Endothelial cell of umbilical vein (primary cell): Measurements from ENCODE around the gene HOXC12. TPM values are rescaled to one million over a fixed set of nuclear protein-coding genes. Genes with fewer than 3 reads are reported as not detected.

Experiments used
- BruUV-seq: library from RNA; stranded (reverse); fragments of 400-500 nt; replicated peaks from 2 replicates; lab custom pipeline; 2021; lab: Mats Ljungman, UMichigan
- CTCF ChIA-PET: fragments of 300-600, 350-600 bp; sonication (Branson Sonifier 250); formaldehyde crosslinking; loops from one replicate; lab custom pipeline; 2021; ENCODE audit warnings: antibody characterized with exemption, inconsistent platforms; lab: Charles Lee
- POLR2A ChIA-PET: fragments of 300-600, 350-600 bp; sonication (Branson Sonifier 250); formaldehyde crosslinking; loops from one replicate; lab custom pipeline; 2021; ENCODE audit warnings: antibody characterized with exemption, inconsistent platforms; lab: Charles Lee
- DNase-seq: peaks from one replicate; pipeline ENCODE4 v3.0.0-alpha.2; 2011; ENCODE audit warnings: low read depth, low spot score
- FAIRE-seq: peaks from 2 replicates; lab custom pipeline; 2011; peaks lifted over from hg19 to GRCh38; lab: Jason Lieb, UNC
- H2AFZ ChIP-seq: 2 replicates; pipeline ENCODE4 v1.6.0; 2012; ENCODE audit warnings: low read depth, low read length, control low read depth, inconsistent platforms
- H3K27ac ChIP-seq: 2 replicates; pipeline ENCODE4 v1.5.1; 2011; ENCODE audit warnings: low read depth, mild to moderate bottlenecking, control low read depth, low read length, moderate library complexity; ENCODE audit not compliant: insufficient read depth
- H3K27me3 ChIP-seq, 2 experiments: 2 replicates each; pipeline versions ENCODE4 v1.6.0 to v1.6.1; 2011; ENCODE audit warnings: low read length in 2 of 2, mixed read lengths in 1 of 2; ENCODE audit not compliant: control insufficient read depth in 2 of 2, insufficient read depth in 2 of 2
- H3K36me3 ChIP-seq, 2 experiments: 2 replicates in 1 of 2; 3 replicates in 1 of 2; pipeline ENCODE4 v1.5.1; 2011; ENCODE audit warnings: low read length in 2 of 2, mild to moderate bottlenecking in 1 of 2, moderate library complexity in 1 of 2; ENCODE audit not compliant: control insufficient read depth in 2 of 2, insufficient read depth in 2 of 2; ENCODE audit errors: extremely low read depth in 1 of 2
- H3K4me1 ChIP-seq: 3 replicates; pipeline ENCODE4 v1.5.1; 2011; ENCODE audit warnings: mild to moderate bottlenecking, low read length; ENCODE audit not compliant: control insufficient read depth, insufficient read depth; ENCODE audit errors: extremely low read depth
- H3K4me2 ChIP-seq: 2 replicates; pipeline ENCODE4 v1.6.1; 2011; ENCODE audit warnings: low read length, control low read depth, mixed read lengths; ENCODE audit not compliant: insufficient read depth
- H3K4me3 ChIP-seq, 3 experiments: fragments of 200-600 bp in 1 of 3; sonication (generic), shearing (Covaris generic) in 1 of 3; replicated peaks in 1 of 3; 2 replicates each; pipeline ENCODE4 v1.5.1; 2011 to 2016; ENCODE audit warnings: control low read depth in 3 of 3, low read length in 3 of 3, mild to moderate bottlenecking in 2 of 3, inconsistent platforms in 1 of 3, low read depth in 1 of 3, moderate library complexity in 1 of 3; ENCODE audit not compliant: insufficient read depth in 1 of 3
- H3K79me2 ChIP-seq: 2 replicates; pipeline ENCODE4 v1.6.0; 2012; ENCODE audit warnings: low read length, inconsistent platforms; ENCODE audit not compliant: control insufficient read depth, insufficient read depth
- H3K9ac ChIP-seq: replicated peaks from 2 replicates; pipeline ENCODE3; 2011; ENCODE audit warnings: low read length, control low read depth; ENCODE audit not compliant: insufficient read depth; ENCODE audit errors: extremely low read depth
- H3K9me1 ChIP-seq: replicated peaks from 3 replicates; pipeline ENCODE4 v1.6.0; 2011; ENCODE audit warnings: mild to moderate bottlenecking, low read length; ENCODE audit not compliant: control insufficient read depth, insufficient read depth; ENCODE audit errors: extremely low read depth
- H3K9me3 ChIP-seq: replicated peaks from 2 replicates; pipeline ENCODE4 v1.5.1; 2012; ENCODE audit warnings: low read length, inconsistent platforms; ENCODE audit not compliant: control insufficient read depth, insufficient read depth
- H4K20me1 ChIP-seq: replicated peaks from 2 replicates; pipeline ENCODE3; 2011; ENCODE audit warnings: mild to moderate bottlenecking, low read length; ENCODE audit not compliant: control insufficient read depth, insufficient read depth; ENCODE audit errors: extremely low read depth
- FOS ChIP-seq: IDR thresholded peaks from 2 replicates; pipeline ENCODE4 v1.6.1; 2011; ENCODE audit warnings: mild to moderate bottlenecking, low read length, moderate library complexity, borderline replicate concordance; ENCODE audit not compliant: insufficient read depth
- GATA2 ChIP-seq: IDR thresholded peaks from 2 replicates; pipeline ENCODE4 v1.7.0; 2011; ENCODE audit warnings: low read depth, mild to moderate bottlenecking, moderate library complexity, mixed read lengths, low read length; ENCODE audit not compliant: insufficient read length, insufficient read depth
- JUN ChIP-seq: IDR thresholded peaks from 2 replicates; pipeline ENCODE4 v1.6.1; 2011; ENCODE audit warnings: borderline replicate concordance, low read depth; ENCODE audit not compliant: insufficient read length, insufficient read depth
- MYC ChIP-seq: IDR thresholded peaks from one replicate; pipeline ENCODE4 v1.6.1; 2011; ENCODE audit warnings: mild to moderate bottlenecking, low read depth, low read length
- POLR2A ChIP-seq: IDR thresholded peaks from 2 replicates; pipeline ENCODE4 v1.6.1; 2012; ENCODE audit warnings: low read depth, mild to moderate bottlenecking, control low read depth, low read length
- POLR2AphosphoS5 ChIP-seq: IDR thresholded peaks from 2 replicates; pipeline ENCODE4 v1.6.1; 2012; ENCODE audit warnings: low read depth, mild to moderate bottlenecking, control low read depth, low read length, moderate library complexity; ENCODE audit not compliant: insufficient read depth
- dilution Hi-C: fragments of 300-500 bp; cut with MboI; formaldehyde crosslinking; loops from one replicate; pipeline ENCODE4 v1.15.0; 2019; ENCODE audit warnings: low sequenced_read_pairs; ENCODE audit not compliant: extremely low pct_ligation_motif_present
- intact Hi-C: fragments of 100-400 bp; cut with micrococcal nuclease; formaldehyde crosslinking; loops from one replicate; pipeline ENCODE4 v1.10.0; 2022
- polyA plus RNA-seq, 4 experiments: library from polyadenylated mRNA; depleted of rRNA in 3 of 4; stranded (reverse) in 3 of 4; unstranded in 1 of 4; fragments of >200 nt; gene quantifications; 2 replicates each; pipeline versions ENCODE4 v1.2.1 to v1.2.3, GENCODE V29; 2011 to 2012; ENCODE audit warnings: missing spikeins in 1 of 4
- total RNA-seq: library from RNA; stranded (reverse); gene quantifications from 2 replicates; pipeline ENCODE4 v1.2.3, GENCODE V29; 2021
- TF ChIP-seq, protein P1 (sequence below), 2 donors: IDR thresholded peaks; 1 replicate in 1 of 2; 2 replicates in 1 of 2; pipeline ENCODE4 v1.5.1; 2011; ENCODE audit warnings: low read length in 2 of 2, mild to moderate bottlenecking in 2 of 2, moderate library complexity in 2 of 2, control low read depth in 1 of 2, inconsistent platforms in 1 of 2, low read depth in 1 of 2; ENCODE audit not compliant: insufficient read depth in 1 of 2; ENCODE audit errors: extremely low read depth in 1 of 2
- TF ChIP-seq, protein P2 (sequence below): IDR thresholded peaks from 2 replicates; pipeline ENCODE4 v1.6.1; 2011; ENCODE audit not compliant: insufficient read depth, insufficient read length

The HOXC12 gene
- total and polyA plus RNA-seq, 2 donors (not counting 3 experiments of a cell fraction or from before 2014, with no cell fraction given) = not detected

DNA sequence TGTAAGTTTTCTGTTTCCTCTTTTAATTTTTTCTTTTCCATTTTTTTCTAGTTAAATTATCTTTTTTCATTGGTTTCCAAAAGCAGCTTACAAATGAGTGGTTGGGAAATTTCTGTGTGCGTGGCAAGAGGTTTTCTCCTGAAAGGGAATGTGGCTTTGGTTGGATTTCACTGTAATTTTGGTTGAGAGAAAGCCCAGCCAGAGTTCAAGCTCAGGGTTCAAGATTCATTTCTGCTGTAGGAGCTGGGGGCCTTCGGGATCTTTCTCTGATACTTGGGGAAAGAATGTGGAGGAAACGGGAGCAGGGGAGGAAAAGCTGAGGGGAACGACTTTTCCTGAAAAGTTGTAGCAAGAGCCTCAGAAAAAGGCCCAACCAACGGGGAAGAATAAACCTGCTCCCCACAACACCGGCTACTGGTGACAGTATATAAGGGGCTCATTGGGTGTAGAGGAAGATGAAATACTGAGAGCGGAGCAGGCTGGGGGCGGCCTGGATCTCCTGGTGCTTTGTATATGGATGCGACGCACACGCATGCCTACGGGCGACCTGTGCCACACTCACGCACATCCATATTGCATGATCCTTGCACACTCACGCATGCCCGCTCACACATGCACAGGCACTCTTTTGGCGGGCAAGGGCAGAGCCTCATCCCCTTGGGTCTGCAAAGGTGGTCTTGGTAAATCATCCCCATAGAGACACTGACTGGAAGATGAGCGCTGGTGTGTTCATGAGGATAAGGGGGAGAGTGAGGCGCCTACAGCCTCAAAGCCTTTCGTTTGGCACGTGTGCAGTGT, 32.2 kb downstream of the HOXC12 start:
- H3K9me1 ChIP-seq = no peaks in the 10 kb centered on the region
- no peaks in the 10 kb centered on the region for H3K36me3 ChIP-seq
- dilution Hi-C loops (no loop called here), intact Hi-C loops (loop anchor here (5.0 kb wide), 1 partner anchor 285 kb away; no protein-coding TSS in a partner anchor)
- no peaks in the 10 kb centered on the region for H4K20me1 ChIP-seq
- ChIA-PET POLR2A (no interaction called here), CTCF (interaction anchor here (1.6 to 3.9 kb wide), 7 partner anchors 15 to 221 kb away, joined by 3 to 44 read pairs (median 5); no protein-coding TSS in a partner anchor)
- H3K4me3 ChIP-seq = no peak overlapping the region
- DNase-seq = no peak
- no peak overlapping the region for H3K9ac ChIP-seq
- no peak for FAIRE-seq
- peaks cover 92% of the 10 kb centered on the region in 2 experiments for H3K27me3 ChIP-seq
- no peak overlapping the region for H2AFZ ChIP-seq
- H3K79me2 ChIP-seq = no peaks in the 10 kb centered on the region
- H3K9me3 ChIP-seq = no peaks in the 10 kb centered on the region
- no peak overlapping the region for H3K27ac ChIP-seq
- no TSS peak for BruUV-seq
- H3K4me1 ChIP-seq = no peaks in the 10 kb centered on the region
- TF ChIP-seq, protein P1, sequence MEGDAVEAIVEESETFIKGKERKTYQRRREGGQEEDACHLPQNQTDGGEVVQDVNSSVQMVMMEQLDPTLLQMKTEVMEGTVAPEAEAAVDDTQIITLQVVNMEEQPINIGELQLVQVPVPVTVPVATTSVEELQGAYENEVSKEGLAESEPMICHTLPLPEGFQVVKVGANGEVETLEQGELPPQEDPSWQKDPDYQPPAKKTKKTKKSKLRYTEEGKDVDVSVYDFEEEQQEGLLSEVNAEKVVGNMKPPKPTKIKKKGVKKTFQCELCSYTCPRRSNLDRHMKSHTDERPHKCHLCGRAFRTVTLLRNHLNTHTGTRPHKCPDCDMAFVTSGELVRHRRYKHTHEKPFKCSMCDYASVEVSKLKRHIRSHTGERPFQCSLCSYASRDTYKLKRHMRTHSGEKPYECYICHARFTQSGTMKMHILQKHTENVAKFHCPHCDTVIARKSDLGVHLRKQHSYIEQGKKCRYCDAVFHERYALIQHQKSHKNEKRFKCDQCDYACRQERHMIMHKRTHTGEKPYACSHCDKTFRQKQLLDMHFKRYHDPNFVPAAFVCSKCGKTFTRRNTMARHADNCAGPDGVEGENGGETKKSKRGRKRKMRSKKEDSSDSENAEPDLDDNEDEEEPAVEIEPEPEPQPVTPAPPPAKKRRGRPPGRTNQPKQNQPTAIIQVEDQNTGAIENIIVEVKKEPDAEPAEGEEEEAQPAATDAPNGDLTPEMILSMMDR (IDR thresholded peaks at IDR 0.05; ENCODE audit: extremely low read depth in 1 of 2, insufficient read depth in 1 of 2, low read depth in 1 of 2, low read length in 2 of 2) = no peak
- TF ChIP-seq JUN = no peak
- TF ChIP-seq FOS = no peak
- no peak for TF ChIP-seq GATA2
- TF ChIP-seq, protein P2, sequence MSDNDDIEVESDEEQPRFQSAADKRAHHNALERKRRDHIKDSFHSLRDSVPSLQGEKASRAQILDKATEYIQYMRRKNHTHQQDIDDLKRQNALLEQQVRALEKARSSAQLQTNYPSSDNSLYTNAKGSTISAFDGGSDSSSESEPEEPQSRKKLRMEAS = no peak
- no peak for TF ChIP-seq POLR2AphosphoS5
- no peak for TF ChIP-seq MYC
- no peak for TF ChIP-seq POLR2A
- H3K4me2 ChIP-seq = no peak overlapping the region
